ENCODE results near the gene TRIP13.
"Not testable (repeated sequence)": the region's sequence is repeated elsewhere in the genome, so short reads cannot be mapped to it uniquely, and the experiment has no call there.

Gene TRIP13

GRCh38 chr5:891837-892393, 769 bp upstream of the TRIP13 start:
- no peak for DNase-seq (ENCODE audit: low read depth)

GRCh38 chr5:893137-893506, 438 bp downstream of the TRIP13 start:
- no peak for DNase-seq (ENCODE audit: low read depth)

GRCh38 chr5:893711-894110, 1.0 kb downstream of the TRIP13 start:
- no peak for DNase-seq (ENCODE audit: low read depth)

GRCh38 chr5:900781-901180, 8.1 kb downstream of the TRIP13 start:
- no peak for DNase-seq (ENCODE audit: low read depth)

GRCh38 chr5:902129-902916, 9.6 kb downstream of the TRIP13 start:
- DNase-seq (ENCODE audit: low read depth): no peak

- DNase-seq (ENCODE audit: low read depth): no peak
These were observed 11.0 kb downstream of the TRIP13 start for GRCh38 chr5:903756-904096.

GRCh38 chr5:905139-905642, 12.5 kb downstream of the TRIP13 start:
- no peak for DNase-seq (ENCODE audit: low read depth)

GRCh38 chr5:907366-907910, 14.8 kb downstream of the TRIP13 start:
- no peak for DNase-seq (ENCODE audit: low read depth)

GRCh38 chr5:908172-908571, 15.5 kb downstream of the TRIP13 start:
- no peak for DNase-seq (ENCODE audit: low read depth)

GRCh38 chr5:909086-909485, 16.4 kb downstream of the TRIP13 start:
- no peak for DNase-seq (ENCODE audit: low read depth)

GRCh38 chr5:909994-910768, 17.5 kb downstream of the TRIP13 start:
- no peak for DNase-seq (ENCODE audit: low read depth)

GRCh38 chr5:910769-911160, 18.1 kb downstream of the TRIP13 start:
- DNase-seq (ENCODE audit: low read depth): no peak

- no peak for DNase-seq (ENCODE audit: low read depth)
These were observed 18.9 kb downstream of the TRIP13 start for GRCh38 chr5:911601-912000.

GRCh38 chr5:912280-913091, 19.8 kb downstream of the TRIP13 start:
- peak; percentile 57 for DNase-seq (ENCODE audit: low read depth)

GRCh38 chr5:914174-914573, 21.5 kb downstream of the TRIP13 start:
- DNase-seq (ENCODE audit: low read depth): no peak

- no peak for DNase-seq (ENCODE audit: low read depth)
These were observed 21.9 kb downstream of the TRIP13 start for GRCh38 chr5:914612-915011.

- DNase-seq (ENCODE audit: low read depth): not testable (repeated sequence)
These were observed 22.7 kb downstream of the TRIP13 start for GRCh38 chr5:915346-915745.

- DNase-seq (ENCODE audit: low read depth): no peak
These were observed 23.3 kb downstream of the TRIP13 start for GRCh38 chr5:915946-916345.

GRCh38 chr5:916441-917293, 24.0 kb downstream of the TRIP13 start:
- DNase-seq (ENCODE audit: low read depth): no peak

GRCh38 chr5:918717-919116, 26.0 kb downstream of the TRIP13 start:
- DNase-seq (ENCODE audit: low read depth): not testable (repeated sequence)

All from activated T-cell treated with anti-CD3 and anti-CD28 coated beads for 24 hours (primary cell).